HEK293 (cell line): ENCODE data around the gene ZCCHC14.

ENCODE experiments used
- ZNF558 ChIP-seq: fragments of 450-650 bp; formaldehyde crosslinking; IDR thresholded peaks from 2 replicates; pipeline ENCODE4 v1.5.1; 2016; ENCODE audit warnings: missing biosample characterization, missing genetic modification characterization
- TF ChIP-seq, protein P1 (sequence below): fragments of 450-650 bp; formaldehyde crosslinking; IDR thresholded peaks from 2 replicates; pipeline ENCODE4 v1.5.1; 2016; ENCODE audit warnings: missing biosample characterization, missing genetic modification characterization

GRCh38 chr16:87486713-87487247 lies 6.0 kb downstream of the ZCCHC14 start:
- TF ChIP-seq, protein P1, sequence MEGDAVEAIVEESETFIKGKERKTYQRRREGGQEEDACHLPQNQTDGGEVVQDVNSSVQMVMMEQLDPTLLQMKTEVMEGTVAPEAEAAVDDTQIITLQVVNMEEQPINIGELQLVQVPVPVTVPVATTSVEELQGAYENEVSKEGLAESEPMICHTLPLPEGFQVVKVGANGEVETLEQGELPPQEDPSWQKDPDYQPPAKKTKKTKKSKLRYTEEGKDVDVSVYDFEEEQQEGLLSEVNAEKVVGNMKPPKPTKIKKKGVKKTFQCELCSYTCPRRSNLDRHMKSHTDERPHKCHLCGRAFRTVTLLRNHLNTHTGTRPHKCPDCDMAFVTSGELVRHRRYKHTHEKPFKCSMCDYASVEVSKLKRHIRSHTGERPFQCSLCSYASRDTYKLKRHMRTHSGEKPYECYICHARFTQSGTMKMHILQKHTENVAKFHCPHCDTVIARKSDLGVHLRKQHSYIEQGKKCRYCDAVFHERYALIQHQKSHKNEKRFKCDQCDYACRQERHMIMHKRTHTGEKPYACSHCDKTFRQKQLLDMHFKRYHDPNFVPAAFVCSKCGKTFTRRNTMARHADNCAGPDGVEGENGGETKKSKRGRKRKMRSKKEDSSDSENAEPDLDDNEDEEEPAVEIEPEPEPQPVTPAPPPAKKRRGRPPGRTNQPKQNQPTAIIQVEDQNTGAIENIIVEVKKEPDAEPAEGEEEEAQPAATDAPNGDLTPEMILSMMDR: no peak
- TF ChIP-seq ZNF558 (tag by site-specific recombination): no peak
